Amygdala (tissue), 56 donors: ENCODE results near the gene DNAI1.
A peak's percentile ranks its signal among the peaks of the same experiment; 100 is the strongest.
"Not testable (repeated sequence)": the region's sequence is repeated elsewhere in the genome, so short reads cannot be mapped to it uniquely, and the experiment has no call there.

Experiments used
- DNase-seq, 56 donors: peaks; one replicate each; lab custom pipeline; 2025; lab: John Stamatoyannopoulos, UW

Gene DNAI1

GRCh38 chr9:34458013-34458958 is at the start of gene DNAI1, which contains the start of gene FAM219A:
DNAI1 (plus strand) TSS chr9:34458805; CDS start chr9:34459006, 201 bp downstream.
FAM219A (minus strand) TSS chr9:34458570; CDS start chr9:34458263, 307 bp downstream.
- peak; percentile 84 to 100 (median 99) for DNase-seq

GRCh38 chr9:34409154-34409553 is 49.5 kb upstream of the DNAI1 start:
- DNase-seq, result no peak

DNA sequence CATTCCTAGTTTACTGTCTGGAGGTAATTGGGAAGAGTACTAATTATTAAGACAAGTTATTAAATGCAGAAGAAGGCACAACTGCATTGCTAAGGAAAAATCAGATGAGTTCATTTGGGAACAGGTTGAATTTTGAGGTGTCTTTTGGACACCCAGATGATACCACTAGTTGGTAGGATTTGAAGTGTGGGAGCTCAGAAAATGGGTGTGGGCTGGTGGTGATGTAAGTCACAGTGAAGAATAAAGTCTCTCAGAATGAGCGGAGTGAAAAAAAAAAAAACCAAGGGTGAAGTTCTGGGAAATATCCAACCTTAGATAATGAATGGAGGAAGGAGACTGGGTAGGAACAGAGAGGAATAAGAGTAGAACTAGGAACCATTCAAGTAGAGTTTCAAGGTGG is 46.3 kb upstream of the DNAI1 start:
- DNase-seq, result no peak

GRCh38 chr9:34413231-34413852 is 45.3 kb upstream of the DNAI1 start:
- peak in 12 of 56 donors; percentile 10 to 54 (median 34) for DNase-seq

DNA sequence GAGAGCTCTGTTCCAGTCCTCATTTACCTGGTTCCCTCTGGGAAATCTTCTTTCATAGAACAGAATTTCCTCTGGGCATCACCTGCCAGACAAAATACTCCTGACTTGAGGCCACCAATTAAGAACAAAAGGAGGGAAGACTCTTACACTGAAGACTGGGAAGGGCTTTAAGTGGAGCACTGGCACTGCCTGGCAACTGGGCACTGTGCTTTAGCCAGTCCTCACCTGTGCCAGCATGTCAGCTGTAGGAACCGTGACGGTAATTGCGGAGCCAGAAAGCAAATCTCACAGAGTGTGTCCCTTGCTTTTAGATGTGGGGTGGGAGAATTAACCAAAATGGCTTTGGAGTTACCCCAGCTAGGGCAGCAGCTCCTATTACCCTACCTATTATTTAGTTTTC is 40.9 kb upstream of the DNAI1 start:
- DNase-seq, result no peak

DNA sequence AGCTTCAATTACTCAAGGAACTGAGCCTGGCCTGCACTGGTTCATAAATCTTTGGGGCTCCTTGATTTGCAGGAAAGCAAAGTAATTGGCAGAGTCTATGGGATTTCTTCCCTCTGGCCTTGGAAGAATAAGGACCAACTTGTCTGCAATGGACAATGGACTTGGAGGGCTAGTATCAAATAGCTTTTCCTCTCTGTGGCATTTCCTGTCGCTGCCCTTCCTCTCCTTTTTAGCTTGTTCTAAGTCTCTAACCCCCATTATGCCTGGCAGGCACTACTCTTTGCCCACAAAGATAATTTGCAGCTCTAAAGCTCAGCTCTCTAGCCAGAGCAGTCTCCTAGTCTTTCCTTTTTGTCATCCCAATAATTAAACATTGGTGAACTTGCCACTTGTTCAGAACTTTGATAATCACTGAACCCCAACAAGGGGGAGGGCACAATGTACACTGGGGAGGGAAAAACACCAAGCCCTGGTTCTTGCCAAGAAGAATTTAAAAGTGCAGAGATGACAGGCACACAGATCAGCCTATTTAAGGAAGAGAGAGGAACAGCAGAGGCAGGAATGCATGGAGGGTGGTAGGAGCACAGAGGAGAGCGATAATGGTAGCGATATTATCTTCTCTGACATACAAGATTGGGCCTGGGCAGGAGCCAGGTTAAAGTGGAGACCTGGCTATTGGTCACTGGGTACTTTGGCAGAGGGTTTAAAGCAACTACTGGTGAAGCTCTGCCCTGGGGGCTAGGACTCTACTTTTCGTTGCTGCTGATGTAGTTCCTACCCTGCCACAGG is 38.7 kb upstream of the DNAI1 start:
- DNase-seq, result no peak

DNA sequence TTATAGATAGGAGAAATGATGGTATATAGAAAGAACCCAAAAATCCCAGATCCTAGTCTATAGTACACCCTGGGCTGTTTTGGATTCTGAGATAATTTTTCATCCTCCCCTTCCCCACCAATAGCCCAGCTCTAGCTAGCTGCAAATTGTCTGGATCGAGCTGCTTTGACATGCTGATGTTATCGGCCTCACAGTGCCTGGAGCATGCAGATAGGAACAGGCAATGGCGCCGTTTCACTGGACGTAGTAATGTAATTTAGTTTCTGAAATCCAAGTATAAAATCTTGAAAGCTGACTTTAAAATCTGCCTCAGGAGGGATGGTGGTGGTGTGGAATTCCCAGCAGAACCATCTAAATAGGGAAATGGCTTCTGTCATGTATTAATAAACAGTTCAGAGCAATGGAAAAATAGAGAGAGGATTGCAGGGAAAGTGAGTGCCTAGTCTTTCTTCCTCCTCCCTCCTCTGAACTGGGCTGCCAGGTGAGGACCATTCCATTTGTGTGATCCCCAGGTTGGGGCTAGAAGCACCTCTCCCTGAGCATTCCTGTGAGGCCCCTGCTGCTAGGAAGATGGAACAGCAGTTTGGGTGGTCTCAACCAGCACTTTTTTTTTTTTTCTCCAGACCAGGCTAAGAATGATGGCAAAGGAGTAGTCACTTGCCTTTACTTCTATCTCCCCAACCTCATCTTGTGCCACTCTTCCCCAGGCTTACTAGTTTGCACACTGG is 32.1 kb upstream of the DNAI1 start:
- no peak for DNase-seq

GRCh38 chr9:34428325-34428958 is 30.2 kb upstream of the DNAI1 start:
- peak in 6 of 56 donors; percentile 12 to 28 (median 17) for DNase-seq

DNA sequence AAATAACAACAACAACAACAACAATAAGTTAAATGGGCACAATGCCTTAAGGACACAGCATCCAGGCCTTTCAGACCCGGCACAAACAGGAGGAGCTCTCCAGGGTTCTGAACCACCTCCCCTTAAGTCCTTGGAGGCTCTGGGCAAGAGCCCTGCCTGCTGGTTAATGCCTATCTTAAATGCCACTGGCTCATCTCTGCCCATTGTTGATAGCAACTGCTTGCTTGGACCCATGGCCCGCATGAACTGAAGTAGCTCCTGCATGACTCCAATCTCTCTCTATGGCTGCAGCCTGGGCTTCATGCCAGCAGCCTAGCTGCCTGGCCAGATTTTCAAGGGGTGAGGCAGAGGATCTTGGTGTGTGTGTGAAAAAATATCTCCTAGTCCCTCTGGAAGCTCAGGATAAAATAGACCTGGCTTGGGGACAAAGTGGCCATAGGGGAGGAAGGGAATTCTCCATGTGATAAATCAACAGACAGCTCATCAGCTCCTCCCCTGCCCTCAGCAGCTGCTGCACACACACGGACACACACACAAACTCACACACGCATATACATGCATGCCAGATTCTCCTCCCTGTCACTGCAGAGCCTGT is 27.7 kb upstream of the DNAI1 start:
- DNase-seq, result peak in 27 of 56 donors; percentile 2 to 56 (median 19)

DNA sequence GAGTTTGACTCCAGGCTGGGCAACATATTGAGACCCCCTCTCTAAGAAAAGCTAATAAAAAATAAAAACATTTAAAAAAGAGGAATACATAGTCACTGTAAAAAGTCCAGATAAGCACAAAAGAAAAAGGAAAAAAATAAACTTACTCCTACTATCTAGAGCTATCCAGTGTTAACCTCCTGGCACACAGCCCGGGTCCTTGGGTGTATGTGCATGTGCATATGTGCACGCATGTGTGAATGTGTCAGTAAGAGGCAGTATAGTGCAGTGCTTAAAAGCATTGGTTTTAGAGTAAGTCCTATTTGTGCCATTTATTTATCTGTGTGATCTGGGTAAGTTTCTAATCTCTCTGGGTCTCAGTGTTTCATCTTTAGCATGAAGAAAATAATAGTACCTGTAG is 26.9 kb upstream of the DNAI1 start:
- no peak for DNase-seq

DNA sequence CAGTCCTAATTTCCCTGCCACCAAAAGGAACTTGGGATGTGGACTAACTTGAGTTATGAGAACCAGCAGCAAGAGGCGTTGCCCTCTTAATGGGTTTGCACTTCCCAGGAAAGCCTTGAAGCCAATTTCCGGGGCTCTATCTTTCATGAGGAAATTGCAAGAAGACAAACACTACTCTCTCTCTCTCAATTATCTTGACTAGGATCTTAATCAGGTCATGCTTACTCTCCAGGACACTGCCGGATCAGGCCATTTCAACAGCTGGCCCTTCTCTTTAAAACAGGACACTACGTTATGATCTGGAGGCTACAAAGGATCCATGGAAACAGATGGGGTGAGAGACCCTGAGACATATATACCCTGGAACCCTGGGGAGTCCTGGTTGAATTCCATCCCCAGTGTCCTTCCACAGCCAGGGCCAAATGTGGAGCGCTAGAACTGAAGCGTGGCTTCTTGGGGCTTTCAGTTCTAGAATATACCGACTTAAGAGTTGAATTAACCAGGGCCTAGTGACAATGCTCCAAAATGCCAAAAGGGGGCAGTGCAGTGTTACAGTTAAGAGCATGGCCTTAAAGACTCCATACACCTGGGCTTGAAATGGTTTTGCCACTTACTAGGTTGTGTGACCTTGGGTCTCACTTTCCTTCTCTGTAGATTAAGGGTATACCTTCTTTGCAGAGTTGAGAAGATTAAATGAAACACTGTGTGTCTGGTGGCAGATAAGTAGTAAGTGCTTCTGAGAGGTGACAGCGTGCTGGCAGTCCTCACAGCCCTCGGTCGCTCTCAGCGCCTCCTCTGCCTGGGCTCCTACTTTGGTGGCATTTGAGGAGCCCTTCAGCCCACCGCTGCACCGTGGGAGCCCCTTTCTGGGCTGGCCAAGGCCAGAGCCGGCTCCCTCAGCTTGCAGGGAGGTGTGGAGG is 21.3 kb upstream of the DNAI1 start:
- peak in 12 of 56 donors; percentile 4 to 59 (median 18) for DNase-seq

GRCh38 chr9:34437926-34438307 is 20.7 kb upstream of the DNAI1 start:
- DNase-seq, result not testable (repeated sequence)

DNA sequence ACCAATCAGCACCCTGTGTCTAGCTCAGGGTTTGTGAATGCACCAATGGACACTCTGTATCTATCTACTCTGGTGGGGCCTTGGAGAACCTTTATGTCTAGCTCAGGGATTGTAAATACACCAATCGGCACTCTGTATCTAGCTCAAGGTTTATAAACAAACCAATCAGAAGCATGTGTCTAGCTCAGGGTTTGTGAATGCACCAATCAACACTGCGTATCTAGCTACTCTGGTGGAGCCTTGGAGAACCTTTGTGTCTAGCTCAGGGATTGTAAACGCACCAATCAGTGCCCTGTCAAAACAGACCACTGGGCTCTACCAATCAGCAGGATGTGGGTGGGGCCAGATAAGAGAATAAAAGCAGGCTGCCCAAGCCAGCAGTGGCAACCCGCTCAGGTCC is 20.1 kb upstream of the DNAI1 start:
- DNase-seq, result not testable (repeated sequence)

- DNase-seq, result no peak
Measured at GRCh38 chr9:34440017-34440416, 18.6 kb upstream of the DNAI1 start.

DNA sequence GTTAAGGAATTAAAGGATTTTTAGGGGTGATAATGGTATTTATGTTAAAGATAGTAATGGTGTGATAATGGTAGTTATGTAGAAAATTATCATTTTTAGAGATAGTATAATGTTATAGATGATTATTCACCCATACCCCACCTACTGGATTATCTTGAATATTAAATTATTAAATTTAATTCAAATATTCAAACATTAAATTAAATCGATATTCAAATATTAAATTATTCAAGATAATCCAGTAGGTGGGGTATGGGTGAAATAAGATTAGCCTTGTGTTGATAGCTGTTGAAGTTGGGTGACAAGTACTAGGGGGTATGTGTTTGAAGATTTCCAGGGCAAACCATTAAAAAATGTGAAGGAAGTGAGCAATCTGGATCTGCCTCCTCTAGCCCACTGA is 15.8 kb upstream of the DNAI1 start:
- no peak for DNase-seq

DNA sequence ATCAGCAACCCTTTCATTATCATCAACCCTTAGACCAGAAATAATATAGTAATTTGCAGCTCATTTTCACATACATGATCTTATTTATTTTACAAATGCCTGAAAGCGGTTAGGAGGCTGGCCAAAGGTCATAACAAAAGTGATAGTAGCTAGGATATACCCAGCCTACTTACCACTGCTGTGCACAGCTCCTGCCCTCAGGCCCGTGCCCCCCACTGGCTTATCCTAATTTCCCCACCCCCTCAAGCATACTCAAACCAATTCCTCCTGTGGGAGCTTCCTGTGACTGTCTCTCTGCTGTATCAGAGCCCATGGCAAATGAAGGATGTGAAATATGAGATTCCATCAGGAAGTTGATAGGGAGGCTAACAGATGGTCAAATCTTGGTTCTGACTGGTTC is 15.1 kb upstream of the DNAI1 start:
- no peak for DNase-seq

- DNase-seq, result no peak
Measured at GRCh38 chr9:34443976-34444375, 14.6 kb upstream of the DNAI1 start.

DNA sequence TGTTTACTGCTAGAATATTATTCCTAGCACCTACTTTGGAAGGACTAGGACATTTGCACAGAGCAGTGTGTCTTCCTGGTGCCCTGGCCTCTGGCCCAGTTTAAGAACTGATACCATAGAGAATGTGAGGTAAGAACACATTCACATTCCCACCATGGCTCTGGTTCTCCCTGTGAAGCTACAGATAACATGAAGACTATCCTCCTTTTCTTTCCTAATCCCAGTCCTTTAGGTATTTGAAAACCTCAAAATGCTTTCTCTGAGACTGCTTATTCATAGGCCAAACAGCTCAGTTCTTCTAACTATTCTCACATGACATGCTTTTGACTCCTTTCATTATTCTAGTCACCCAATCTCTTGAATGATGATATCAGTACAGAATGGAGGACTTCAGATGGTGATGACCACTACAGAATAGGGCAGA is 12.1 kb upstream of the DNAI1 start:
- no peak for DNase-seq
